GM18909 (cell line): ENCODE results near the gene ECHDC1.
A peak's percentile ranks its signal among the peaks of the same experiment; 100 is the strongest.
"Not testable (repeated sequence)": the region's sequence is repeated elsewhere in the genome, so short reads cannot be mapped to it uniquely, and the experiment has no call there.

ENCODE experiments used
- ATAC-seq: cut with Tn5 transposase; IDR thresholded peaks from one replicate; pipeline ENCODE4 v1.9.1; 2021; ENCODE audit warnings: mild to moderate bottlenecking; ENCODE audit not compliant: unreplicated experiment, poor library complexity

The ECHDC1 gene

GRCh38 chr6:127342946-127343808 lies at the start of gene ECHDC1:
TSS of gene ECHDC1 (minus strand) at chr6:127343609. CDS start at chr6:127331028, 12,581 bp downstream.
- peak; percentile 71 for ATAC-seq

- no peak for ATAC-seq
These were observed 48.9 kb upstream of the ECHDC1 start for GRCh38 chr6:127392301-127392700.

GRCh38 chr6:127391094-127391953 lies 47.9 kb upstream of the ECHDC1 start:
- ATAC-seq = no peak

GRCh38 chr6:127389706-127390105 lies 46.3 kb upstream of the ECHDC1 start:
- no peak for ATAC-seq

GRCh38 chr6:127385668-127386430 lies 42.4 kb upstream of the ECHDC1 start:
- ATAC-seq = no peak

- not testable (repeated sequence) for ATAC-seq
These were observed 41.4 kb upstream of the ECHDC1 start for GRCh38 chr6:127384848-127385247.

GRCh38 chr6:127383988-127384387 lies 40.6 kb upstream of the ECHDC1 start:
- no peak for ATAC-seq

- no peak for ATAC-seq
These were observed 39.0 kb upstream of the ECHDC1 start for GRCh38 chr6:127382413-127382812.

- ATAC-seq = no peak
These were observed 38.0 kb upstream of the ECHDC1 start for GRCh38 chr6:127381384-127381783.

- ATAC-seq = no peak
These were observed 33.3 kb upstream of the ECHDC1 start for GRCh38 chr6:127376685-127377084.

- ATAC-seq = no peak
These were observed 23.6 kb upstream of the ECHDC1 start for GRCh38 chr6:127367023-127367375.

GRCh38 chr6:127366282-127367022 lies 23.0 kb upstream of the ECHDC1 start:
- ATAC-seq = no peak

GRCh38 chr6:127365874-127366273 lies 22.5 kb upstream of the ECHDC1 start:
- no peak for ATAC-seq

GRCh38 chr6:127352524-127352923 lies 9.1 kb upstream of the ECHDC1 start:
- ATAC-seq = no peak

- ATAC-seq = no peak
These were observed 6.6 kb upstream of the ECHDC1 start for GRCh38 chr6:127349980-127350379.

- no peak for ATAC-seq
These were observed 4.7 kb upstream of the ECHDC1 start for GRCh38 chr6:127348028-127348661.

- ATAC-seq = no peak
These were observed 3.8 kb upstream of the ECHDC1 start for GRCh38 chr6:127347178-127347577.

- ATAC-seq = no peak
These were observed 2.1 kb upstream of the ECHDC1 start for GRCh38 chr6:127345521-127345920.
